SHP77 treated with DMSO at 0.1 percent for 48 hours (cell line): ENCODE results near the gene CTSE.

Experiments used
- DNase-seq: peaks from one replicate; lab custom pipeline; 2025; lab: John Stamatoyannopoulos, UW

The CTSE gene

GRCh38 chr1:206049919-206050600 lies 26.4 kb upstream of the CTSE start:
- DNase-seq, result no peak

- no peak for DNase-seq
These were observed 25.6 kb upstream of the CTSE start for GRCh38 chr1:206049293-206049692.

- no peak for DNase-seq
These were observed 24.9 kb upstream of the CTSE start for GRCh38 chr1:206048582-206048981.

- no peak for DNase-seq
These were observed 23.6 kb upstream of the CTSE start for GRCh38 chr1:206047271-206047670.

- DNase-seq, result no peak
These were observed 17.9 kb upstream of the CTSE start for GRCh38 chr1:206041640-206042039.

- no peak for DNase-seq
These were observed 16.6 kb upstream of the CTSE start for GRCh38 chr1:206040328-206040727.

- DNase-seq, result no peak
These were observed 15.6 kb upstream of the CTSE start for GRCh38 chr1:206039046-206039973.

GRCh38 chr1:206037581-206037980 lies 13.9 kb upstream of the CTSE start:
- no peak for DNase-seq

- DNase-seq, result no peak
These were observed 13.2 kb upstream of the CTSE start for GRCh38 chr1:206036663-206037455.

- DNase-seq, result no peak
These were observed 11.3 kb upstream of the CTSE start for GRCh38 chr1:206035027-206035426.

GRCh38 chr1:206032380-206033140 lies 8.9 kb upstream of the CTSE start:
- DNase-seq, result no peak

- DNase-seq, result peak; percentile 53
These were observed 7.0 kb upstream of the CTSE start for GRCh38 chr1:206030714-206031113.

GRCh38 chr1:206030191-206030590 lies 6.5 kb upstream of the CTSE start:
- DNase-seq, result no peak

GRCh38 chr1:206029484-206029883 lies 5.8 kb upstream of the CTSE start:
- DNase-seq, result no peak

GRCh38 chr1:206025283-206025820 lies 1.7 kb upstream of the CTSE start:
- no peak for DNase-seq

- DNase-seq, result no peak
These were observed 929 bp downstream of the CTSE start for GRCh38 chr1:206022766-206023165.

GRCh38 chr1:206021626-206022365 lies 1.9 kb downstream of the CTSE start:
- no peak for DNase-seq

- DNase-seq, result no peak
These were observed 2.6 kb downstream of the CTSE start for GRCh38 chr1:206021008-206021625.

GRCh38 chr1:206020393-206021007 lies 3.2 kb downstream of the CTSE start:
- DNase-seq, result no peak

- no peak for DNase-seq
These were observed 8.6 kb downstream of the CTSE start for GRCh38 chr1:206015071-206015470.
